ENCODE measurements around the gene DCST1. TPM values are rescaled to one million over a fixed set of nuclear protein-coding genes. Genes with fewer than 3 reads are reported as not detected.
A peak's percentile ranks its signal among the peaks of the same experiment; 100 is the strongest.

Gene DCST1
- total RNA-seq, 1 donor = not detected

DNA sequence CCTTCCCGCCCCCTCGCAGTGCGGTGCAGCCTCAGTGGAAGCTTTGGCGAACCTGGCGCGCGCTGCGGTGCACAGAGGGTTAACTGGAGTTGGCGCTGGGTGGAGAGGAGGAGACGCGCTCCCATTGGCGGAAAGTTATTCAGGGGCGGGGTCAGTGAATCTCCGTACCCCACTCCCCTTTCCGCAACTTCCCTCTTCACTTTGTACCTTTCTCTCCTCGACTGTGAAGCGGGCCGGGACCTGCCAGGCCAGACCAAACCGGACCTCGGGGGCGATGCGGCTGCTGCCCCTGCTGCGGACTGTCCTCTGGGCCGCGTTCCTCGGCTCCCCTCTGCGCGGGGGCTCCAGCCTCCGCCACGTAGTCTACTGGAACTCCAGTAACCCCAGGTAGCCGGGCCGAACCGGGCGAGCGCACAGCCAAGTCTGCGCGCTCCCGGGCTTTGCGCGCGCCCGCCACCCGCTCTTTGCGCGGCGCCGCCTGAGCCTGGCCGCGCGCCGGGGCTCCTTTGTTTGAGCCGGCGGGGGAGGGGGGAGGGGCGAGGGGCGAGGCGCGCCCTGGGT, 30.0 kb downstream of the DCST1 start, which contains the start of gene EFNA4:
TSS of gene EFNA4 (plus strand) at position 191 of the 561 bp plus-strand sequence. CDS start at position 275, 84 bp downstream.
- DNase-seq (ENCODE audit: insufficient read length, low spot score, missing footprints) = peak; percentile 99
- Histone ChIP-seq H2AFZ (ENCODE audit: low read length) (peak within 1 kb of the TSS; percentile 83), H3K9me3 (ENCODE audit: low read depth, low read length) (no peaks in the 10 kb centered on the region), H3K79me2 (ENCODE audit: insufficient read depth, low read length) (no peaks in the 10 kb centered on the region), H4K20me1 (ENCODE audit: insufficient read depth, low read length) (peaks cover 20% of the 10 kb centered on the region), H3K4me3 (ENCODE audit: insufficient read depth, low read length) (peak within 1 kb of the TSS; percentile 97), H3K27ac (ENCODE audit: low read depth, low read length) (peak within 1 kb of the TSS; percentile 48), H3K27me3 (ENCODE audit: insufficient read depth, low read length) (no peaks in the 10 kb centered on the region), H3K4me1 (ENCODE audit: insufficient read depth, low read length) (peaks cover 19% of the 10 kb centered on the region), H3K36me3 (ENCODE audit: insufficient read depth, low read length) (no peaks in the 10 kb centered on the region), H3K4me2 (ENCODE audit: insufficient read depth, low read length) (peak within 1 kb of the TSS; percentile 90)
- TF ChIP-seq, protein P1, sequence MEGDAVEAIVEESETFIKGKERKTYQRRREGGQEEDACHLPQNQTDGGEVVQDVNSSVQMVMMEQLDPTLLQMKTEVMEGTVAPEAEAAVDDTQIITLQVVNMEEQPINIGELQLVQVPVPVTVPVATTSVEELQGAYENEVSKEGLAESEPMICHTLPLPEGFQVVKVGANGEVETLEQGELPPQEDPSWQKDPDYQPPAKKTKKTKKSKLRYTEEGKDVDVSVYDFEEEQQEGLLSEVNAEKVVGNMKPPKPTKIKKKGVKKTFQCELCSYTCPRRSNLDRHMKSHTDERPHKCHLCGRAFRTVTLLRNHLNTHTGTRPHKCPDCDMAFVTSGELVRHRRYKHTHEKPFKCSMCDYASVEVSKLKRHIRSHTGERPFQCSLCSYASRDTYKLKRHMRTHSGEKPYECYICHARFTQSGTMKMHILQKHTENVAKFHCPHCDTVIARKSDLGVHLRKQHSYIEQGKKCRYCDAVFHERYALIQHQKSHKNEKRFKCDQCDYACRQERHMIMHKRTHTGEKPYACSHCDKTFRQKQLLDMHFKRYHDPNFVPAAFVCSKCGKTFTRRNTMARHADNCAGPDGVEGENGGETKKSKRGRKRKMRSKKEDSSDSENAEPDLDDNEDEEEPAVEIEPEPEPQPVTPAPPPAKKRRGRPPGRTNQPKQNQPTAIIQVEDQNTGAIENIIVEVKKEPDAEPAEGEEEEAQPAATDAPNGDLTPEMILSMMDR (IDR thresholded peaks at IDR 0.05; ENCODE audit: extremely low read depth, low read depth, low read length) = no peak

DNA sequence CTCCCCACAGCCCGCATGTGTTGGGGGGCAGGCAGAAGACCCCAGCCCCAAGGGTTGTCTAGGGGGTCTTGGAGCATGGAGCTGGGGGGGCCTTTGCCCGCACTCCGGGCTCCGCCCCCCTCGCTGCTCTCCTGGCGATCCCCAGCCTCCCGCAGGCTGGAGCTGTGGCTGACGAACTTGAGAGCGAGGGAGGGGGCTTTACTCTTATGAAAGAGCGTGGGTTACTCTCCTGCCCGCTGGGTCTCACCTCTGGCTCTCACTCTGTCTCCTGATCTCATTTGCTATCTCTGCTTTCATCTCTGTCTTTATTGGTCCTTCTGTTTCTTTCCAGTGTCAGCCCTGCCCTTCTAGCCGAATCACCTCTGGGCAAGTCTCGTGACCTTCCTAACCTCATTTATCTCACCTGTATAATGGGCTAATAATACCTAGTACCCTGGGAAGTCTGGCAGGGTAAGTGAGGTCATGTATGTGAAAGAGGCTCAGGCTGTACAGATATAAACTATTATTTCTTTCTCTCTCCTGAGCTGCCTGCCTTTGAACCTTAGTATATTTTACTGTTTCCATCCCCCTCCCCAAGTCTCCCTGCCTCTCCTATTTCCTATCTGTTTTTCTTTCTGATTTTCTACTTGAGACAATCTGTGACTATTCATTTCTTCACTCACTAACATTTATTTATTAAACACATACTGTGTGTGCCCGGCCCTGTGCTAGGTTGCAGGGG, 30.6 kb downstream of the DCST1 start:
- Histone ChIP-seq H2AFZ (ENCODE audit: low read length) (peak overlapping the region; percentile 67), H3K79me2 (ENCODE audit: insufficient read depth, low read length) (no peaks in the 10 kb centered on the region), H3K9me3 (ENCODE audit: low read depth, low read length) (no peaks in the 10 kb centered on the region), H3K4me1 (ENCODE audit: insufficient read depth, low read length) (peaks cover 19% of the 10 kb centered on the region), H3K27me3 (ENCODE audit: insufficient read depth, low read length) (no peaks in the 10 kb centered on the region), H3K4me2 (ENCODE audit: insufficient read depth, low read length) (peak overlapping the region; percentile 90), H3K36me3 (ENCODE audit: insufficient read depth, low read length) (no peaks in the 10 kb centered on the region), H3K27ac (ENCODE audit: low read depth, low read length) (no peak overlapping the region), H4K20me1 (ENCODE audit: insufficient read depth, low read length) (peaks cover 20% of the 10 kb centered on the region), H3K4me3 (ENCODE audit: insufficient read depth, low read length) (peak overlapping the region; percentile 97)
- TF ChIP-seq, protein P1 (IDR thresholded peaks at IDR 0.05; ENCODE audit: extremely low read depth, low read depth, low read length) = no peak
- peak; percentile 95 for DNase-seq (ENCODE audit: insufficient read length, low spot score, missing footprints)

DNA sequence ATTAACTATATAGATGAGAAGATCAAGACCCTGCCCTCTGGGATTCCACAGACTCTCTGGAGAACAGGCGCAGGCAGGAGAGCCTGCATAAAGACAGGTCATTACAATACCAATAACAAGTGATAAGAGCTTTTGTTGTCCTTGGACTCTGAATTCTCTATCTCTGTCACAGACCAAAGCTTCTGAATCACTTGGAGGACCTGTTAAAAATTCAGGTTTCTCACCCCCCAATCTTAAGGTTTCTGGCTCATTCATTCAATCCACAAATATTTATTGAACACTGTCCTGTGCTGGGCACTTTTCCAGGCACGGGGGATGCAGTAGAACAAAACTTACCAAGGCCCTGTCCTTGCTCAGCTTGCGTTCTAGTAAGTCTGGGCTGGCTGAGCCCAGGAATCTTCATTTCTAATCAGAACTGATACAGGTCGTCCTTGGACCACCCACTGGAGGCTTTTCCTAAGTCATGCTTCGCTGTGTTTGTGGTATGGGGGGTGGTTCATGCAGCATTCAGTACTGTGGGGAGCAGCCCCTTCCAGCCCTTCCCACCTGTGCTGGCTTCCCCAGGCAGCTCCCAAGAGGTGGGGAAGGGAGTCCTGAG, 31.3 kb downstream of the DCST1 start:
- TF ChIP-seq, protein P1 (IDR thresholded peaks at IDR 0.05; ENCODE audit: extremely low read depth, low read depth, low read length) = no peak
- Histone ChIP-seq H3K4me1 (ENCODE audit: insufficient read depth, low read length) (peaks cover 19% of the 10 kb centered on the region), H3K79me2 (ENCODE audit: insufficient read depth, low read length) (no peaks in the 10 kb centered on the region), H3K4me3 (ENCODE audit: insufficient read depth, low read length) (no peak overlapping the region), H4K20me1 (ENCODE audit: insufficient read depth, low read length) (peaks cover 20% of the 10 kb centered on the region), H3K27me3 (ENCODE audit: insufficient read depth, low read length) (no peaks in the 10 kb centered on the region), H3K36me3 (ENCODE audit: insufficient read depth, low read length) (no peaks in the 10 kb centered on the region), H3K9me3 (ENCODE audit: low read depth, low read length) (no peaks in the 10 kb centered on the region), H2AFZ (ENCODE audit: low read length) (no peak overlapping the region), H3K4me2 (ENCODE audit: insufficient read depth, low read length) (peak overlapping the region; percentile 90), H3K27ac (ENCODE audit: low read depth, low read length) (no peak overlapping the region)
- DNase-seq (ENCODE audit: insufficient read length, low spot score, missing footprints) = no peak

DNA sequence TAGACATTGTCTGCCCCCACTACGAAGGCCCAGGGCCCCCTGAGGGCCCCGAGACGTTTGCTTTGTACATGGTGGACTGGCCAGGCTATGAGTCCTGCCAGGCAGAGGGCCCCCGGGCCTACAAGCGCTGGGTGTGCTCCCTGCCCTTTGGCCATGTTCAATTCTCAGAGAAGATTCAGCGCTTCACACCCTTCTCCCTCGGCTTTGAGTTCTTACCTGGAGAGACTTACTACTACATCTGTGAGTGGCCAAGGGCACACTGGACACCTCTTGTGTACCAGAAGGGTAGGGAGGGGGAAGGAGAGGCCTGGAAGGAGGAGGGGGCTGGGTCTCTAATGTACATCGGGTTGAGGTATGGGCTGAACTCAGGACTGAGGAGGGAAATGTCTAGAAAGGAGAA, 33.2 kb downstream of the DCST1 start:
- Histone ChIP-seq H2AFZ (ENCODE audit: low read length) (no peak overlapping the region), H3K79me2 (ENCODE audit: insufficient read depth, low read length) (no peaks in the 10 kb centered on the region), H4K20me1 (ENCODE audit: insufficient read depth, low read length) (peaks cover 12% of the 10 kb centered on the region), H3K27me3 (ENCODE audit: insufficient read depth, low read length) (no peaks in the 10 kb centered on the region), H3K27ac (ENCODE audit: low read depth, low read length) (no peak overlapping the region), H3K4me2 (ENCODE audit: insufficient read depth, low read length) (no peak overlapping the region), H3K4me1 (ENCODE audit: insufficient read depth, low read length) (peaks cover 22% of the 10 kb centered on the region), H3K9me3 (ENCODE audit: low read depth, low read length) (no peaks in the 10 kb centered on the region), H3K36me3 (ENCODE audit: insufficient read depth, low read length) (no peaks in the 10 kb centered on the region), H3K4me3 (ENCODE audit: insufficient read depth, low read length) (no peak overlapping the region)
- TF ChIP-seq, protein P1 (IDR thresholded peaks at IDR 0.05; ENCODE audit: extremely low read depth, low read depth, low read length) = no peak
- no peak for DNase-seq (ENCODE audit: insufficient read length, low spot score, missing footprints)

Data from osteoblast (primary cell).